ENCODE results near the gene C1QTNF9. TPM values are rescaled to one million over a fixed set of nuclear protein-coding genes. Genes with fewer than 3 reads are reported as not detected.
A peak's percentile ranks its signal among the peaks of the same experiment; 100 is the strongest.

C1QTNF9 gene
- total RNA-seq, 1 experiment from 2014 or later = not detected

- Mint-ChIP-seq H3K27ac (ENCODE audit: unreplicated experiment) (no peak overlapping the region), H3K27me3 (ENCODE audit: insufficient read depth, unreplicated experiment) (no peaks in the 10 kb centered on the region), H3K36me3 (ENCODE audit: insufficient read depth, unreplicated experiment) (peaks cover 6% of the 10 kb centered on the region), H3K4me3 (ENCODE audit: unreplicated experiment) (no peak overlapping the region), H3K9me3 (ENCODE audit: unreplicated experiment) (no peaks in the 10 kb centered on the region), H3K4me1 (ENCODE audit: low read depth, unreplicated experiment) (peaks cover 6% of the 10 kb centered on the region)
- POLR2A ChIA-PET = no interaction called here
- no peak for TF ChIP-seq CTCF (IDR thresholded peaks at IDR 0.05; ENCODE audit: insufficient read depth in 1 of 2, low read depth in 1 of 2, low read length in 1 of 2, severe bottlenecking in 1 of 2, unreplicated experiment in 1 of 2)
- no TSS peak for BruUV-seq (replicated peaks)
- Histone ChIP-seq H3K4me3 (ENCODE audit: low read depth, low read length) (no peak overlapping the region), H3K4me1 (peaks cover 19% of the 10 kb centered on the region; the same call in 1 of the 2 replicates), H3K9me3 (no peaks in the 10 kb centered on the region), H3K27me3 (replicated peaks; ENCODE audit: control insufficient read depth, insufficient read depth, low read length) (no peaks in the 10 kb centered on the region), H3K36me3 (ENCODE audit: control insufficient read depth, insufficient read depth, low read length) (peaks cover 2% of the 10 kb centered on the region)
- CTCF ChIA-PET = no interaction called here
- DNase-seq = no peak
- intact Hi-C loops (cut with micrococcal nuclease; ENCODE audit: unreplicated experiment) = no loop called here
These were observed 4.8 kb upstream of the C1QTNF9 start for GRCh38 chr13:24304620-24305019.

- DNase-seq = no peak
These were observed 2.7 kb upstream of the C1QTNF9 start for GRCh38 chr13:24306632-24307031.

GRCh38 chr13:24307211-24308067 is 1.9 kb upstream of the C1QTNF9 start:
- H3K36me3 ChIP-seq (ENCODE audit: control insufficient read depth, insufficient read depth, low read length) = no peaks in the 10 kb centered on the region
- H3K9me3 ChIP-seq = no peaks in the 10 kb centered on the region
- ChIA-PET POLR2A (no interaction called here), CTCF (no interaction called here)
- no peaks in the 10 kb centered on the region for H3K9me3 Mint-ChIP-seq (ENCODE audit: unreplicated experiment)
- no peak overlapping the region for H3K4me3 Mint-ChIP-seq (ENCODE audit: unreplicated experiment)
- TF ChIP-seq CTCF (IDR thresholded peaks at IDR 0.05; ENCODE audit: insufficient read depth in 1 of 2, low read depth in 1 of 2, low read length in 1 of 2, severe bottlenecking in 1 of 2, unreplicated experiment in 1 of 2) = no peak
- no peaks in the 10 kb centered on the region for H3K36me3 Mint-ChIP-seq (ENCODE audit: insufficient read depth, unreplicated experiment)
- intact Hi-C loops (cut with micrococcal nuclease; ENCODE audit: unreplicated experiment) = no loop called here
- peaks cover 6% of the 10 kb centered on the region for H3K4me1 Mint-ChIP-seq (ENCODE audit: low read depth, unreplicated experiment)
- no peak overlapping the region for H3K4me3 ChIP-seq (ENCODE audit: low read depth, low read length)
- DNase-seq = peak in 1 of 2 experiments; percentile 20
- H3K27me3 ChIP-seq (replicated peaks; ENCODE audit: control insufficient read depth, insufficient read depth, low read length) = no peaks in the 10 kb centered on the region
- peaks cover 19% of the 10 kb centered on the region; the same call in 1 of the 2 replicates for H3K4me1 ChIP-seq
- peak overlapping the region; percentile 50 for H3K27ac Mint-ChIP-seq (ENCODE audit: unreplicated experiment)
- H3K27me3 Mint-ChIP-seq (ENCODE audit: insufficient read depth, unreplicated experiment) = peaks cover 3% of the 10 kb centered on the region
- no TSS peak for BruUV-seq (replicated peaks)

More at GRCh38 chr13:24306632-24307031, 2.7 kb upstream of the C1QTNF9 start:
- H3K4me1 Mint-ChIP-seq (ENCODE audit: low read depth, unreplicated experiment) = peaks cover 6% of the 10 kb centered on the region
- BruUV-seq (replicated peaks) = no TSS peak
- intact Hi-C loops (cut with micrococcal nuclease; ENCODE audit: unreplicated experiment) = no loop called here
- H3K4me3 Mint-ChIP-seq (ENCODE audit: unreplicated experiment) = no peak overlapping the region
- Histone ChIP-seq H3K4me1 (peaks cover 19% of the 10 kb centered on the region; the same call in 1 of the 2 replicates), H3K4me3 (ENCODE audit: low read depth, low read length) (no peak overlapping the region), H3K27me3 (replicated peaks; ENCODE audit: control insufficient read depth, insufficient read depth, low read length) (no peaks in the 10 kb centered on the region), H3K36me3 (ENCODE audit: control insufficient read depth, insufficient read depth, low read length) (no peaks in the 10 kb centered on the region), H3K9me3 (no peaks in the 10 kb centered on the region)
- no peaks in the 10 kb centered on the region for H3K27me3 Mint-ChIP-seq (ENCODE audit: insufficient read depth, unreplicated experiment)
- H3K36me3 Mint-ChIP-seq (ENCODE audit: insufficient read depth, unreplicated experiment) = no peaks in the 10 kb centered on the region
- no peaks in the 10 kb centered on the region for H3K9me3 Mint-ChIP-seq (ENCODE audit: unreplicated experiment)
- ChIA-PET CTCF (interaction anchor here (0.5 kb wide), 1 partner anchor 81 kb away, joined by 7 read pairs; no protein-coding TSS in a partner anchor), POLR2A (no interaction called here)
- no peak for TF ChIP-seq CTCF (IDR thresholded peaks at IDR 0.05; ENCODE audit: insufficient read depth in 1 of 2, low read depth in 1 of 2, low read length in 1 of 2, severe bottlenecking in 1 of 2, unreplicated experiment in 1 of 2)
- no peak overlapping the region for H3K27ac Mint-ChIP-seq (ENCODE audit: unreplicated experiment)
